K562 (cell line): ENCODE results near the gene RNF175. TPM values are rescaled to one million over a fixed set of nuclear protein-coding genes. Genes with fewer than 3 reads are reported as not detected.

Experiments used
- HNRNPL ChIP-seq: fragments of 200-400 bp; formaldehyde crosslinking; IDR thresholded peaks from 2 replicates; pipeline ENCODE4 v1.6.1; 2017; ENCODE audit warnings: low read depth, mild to moderate bottlenecking, low read length
- RBM17 ChIP-seq: fragments of 200-400 bp; formaldehyde crosslinking; IDR thresholded peaks from 2 replicates; pipeline ENCODE4 v1.6.1; 2017; ENCODE audit warnings: low read depth, mild to moderate bottlenecking, low read length, borderline replicate concordance
- TCF3 ChIP-seq: sonication (generic); formaldehyde crosslinking; IDR thresholded peaks from 2 replicates; pipeline ENCODE4 v1.4.0; 2020; ENCODE audit warnings: mild to moderate bottlenecking, missing genetic modification reagents
- TFAM ChIP-seq: fragments of 250-450 bp; sonication (Bioruptor Pico); conservative IDR thresholded peaks from 2 replicates; pipeline ENCODE4 v1.5.0; 2021; ENCODE audit warnings: mild to moderate bottlenecking, moderate library complexity
- polyA plus RNA-seq, 8 experiments: library from polyadenylated mRNA; depleted of rRNA in 4 of 8; stranded (reverse) in 5 of 8; unstranded in 3 of 8; fragments of >200 nt; fragmentation: Nextera tagmentation in 2 of 8; fragmentation: Illumina TruSeq in 1 of 8; extraction: Ambion mirVana in 2 of 8; extraction: Trizol in 1 of 8; gene quantifications; 2 replicates each; pipeline versions ENCODE4 v1.2.1 to v1.2.3, GENCODE V29; 2011 to 2014; ENCODE audit warnings: inconsistent platforms in 1 of 8, missing spikeins in 1 of 8
- total RNA-seq, 7 experiments: library from RNA; depleted of rRNA in 6 of 7; stranded (reverse); fragments of >200 nt in 6 of 7; fragmentation: Illumina TruSeq in 2 of 7; extraction: Trizol in 2 of 7; gene quantifications; 2 replicates each; pipeline versions ENCODE4 v1.2.1 to v1.2.3, GENCODE V29; 2011 to 2021; ENCODE audit warnings: low replicate concordance in 1 of 7
- TF ChIP-seq, protein P1 (sequence below): fragments of 450-650 bp; IDR thresholded peaks from 2 replicates; pipeline ENCODE4 v1.6.1; 2016; ENCODE audit warnings: low read depth
- TF ChIP-seq, protein P2 (sequence below): fragments of 250-450 bp; sonication (Bioruptor Pico); IDR thresholded peaks from 2 replicates; pipeline ENCODE4 v1.5.0; 2020; ENCODE audit warnings: mild to moderate bottlenecking

Gene RNF175
- total and polyA plus RNA-seq, 9 of the 15 experiments (the other 6 are each of a cell fraction or from before 2014, with no cell fraction given), result not detected

DNA sequence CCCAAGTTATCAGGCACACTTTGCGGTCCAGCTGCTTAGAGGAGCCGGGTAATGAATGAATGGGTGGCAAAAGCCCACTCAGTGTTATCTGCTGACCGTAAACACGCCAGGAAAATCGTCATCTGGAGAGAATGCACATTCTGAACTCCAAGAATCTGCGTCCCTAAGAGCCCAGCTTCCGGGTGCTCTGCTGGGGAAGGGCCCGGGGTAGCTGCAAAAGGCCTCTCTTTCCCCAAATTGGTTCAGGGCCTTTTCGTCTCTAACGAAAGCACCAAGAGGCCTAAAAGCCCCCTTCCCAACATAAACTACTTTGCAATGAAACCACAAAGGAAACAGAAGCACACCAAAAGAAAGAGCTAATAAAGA lies 30.7 kb upstream of the RNF175 start (continued):
- TF ChIP-seq, protein P1, sequence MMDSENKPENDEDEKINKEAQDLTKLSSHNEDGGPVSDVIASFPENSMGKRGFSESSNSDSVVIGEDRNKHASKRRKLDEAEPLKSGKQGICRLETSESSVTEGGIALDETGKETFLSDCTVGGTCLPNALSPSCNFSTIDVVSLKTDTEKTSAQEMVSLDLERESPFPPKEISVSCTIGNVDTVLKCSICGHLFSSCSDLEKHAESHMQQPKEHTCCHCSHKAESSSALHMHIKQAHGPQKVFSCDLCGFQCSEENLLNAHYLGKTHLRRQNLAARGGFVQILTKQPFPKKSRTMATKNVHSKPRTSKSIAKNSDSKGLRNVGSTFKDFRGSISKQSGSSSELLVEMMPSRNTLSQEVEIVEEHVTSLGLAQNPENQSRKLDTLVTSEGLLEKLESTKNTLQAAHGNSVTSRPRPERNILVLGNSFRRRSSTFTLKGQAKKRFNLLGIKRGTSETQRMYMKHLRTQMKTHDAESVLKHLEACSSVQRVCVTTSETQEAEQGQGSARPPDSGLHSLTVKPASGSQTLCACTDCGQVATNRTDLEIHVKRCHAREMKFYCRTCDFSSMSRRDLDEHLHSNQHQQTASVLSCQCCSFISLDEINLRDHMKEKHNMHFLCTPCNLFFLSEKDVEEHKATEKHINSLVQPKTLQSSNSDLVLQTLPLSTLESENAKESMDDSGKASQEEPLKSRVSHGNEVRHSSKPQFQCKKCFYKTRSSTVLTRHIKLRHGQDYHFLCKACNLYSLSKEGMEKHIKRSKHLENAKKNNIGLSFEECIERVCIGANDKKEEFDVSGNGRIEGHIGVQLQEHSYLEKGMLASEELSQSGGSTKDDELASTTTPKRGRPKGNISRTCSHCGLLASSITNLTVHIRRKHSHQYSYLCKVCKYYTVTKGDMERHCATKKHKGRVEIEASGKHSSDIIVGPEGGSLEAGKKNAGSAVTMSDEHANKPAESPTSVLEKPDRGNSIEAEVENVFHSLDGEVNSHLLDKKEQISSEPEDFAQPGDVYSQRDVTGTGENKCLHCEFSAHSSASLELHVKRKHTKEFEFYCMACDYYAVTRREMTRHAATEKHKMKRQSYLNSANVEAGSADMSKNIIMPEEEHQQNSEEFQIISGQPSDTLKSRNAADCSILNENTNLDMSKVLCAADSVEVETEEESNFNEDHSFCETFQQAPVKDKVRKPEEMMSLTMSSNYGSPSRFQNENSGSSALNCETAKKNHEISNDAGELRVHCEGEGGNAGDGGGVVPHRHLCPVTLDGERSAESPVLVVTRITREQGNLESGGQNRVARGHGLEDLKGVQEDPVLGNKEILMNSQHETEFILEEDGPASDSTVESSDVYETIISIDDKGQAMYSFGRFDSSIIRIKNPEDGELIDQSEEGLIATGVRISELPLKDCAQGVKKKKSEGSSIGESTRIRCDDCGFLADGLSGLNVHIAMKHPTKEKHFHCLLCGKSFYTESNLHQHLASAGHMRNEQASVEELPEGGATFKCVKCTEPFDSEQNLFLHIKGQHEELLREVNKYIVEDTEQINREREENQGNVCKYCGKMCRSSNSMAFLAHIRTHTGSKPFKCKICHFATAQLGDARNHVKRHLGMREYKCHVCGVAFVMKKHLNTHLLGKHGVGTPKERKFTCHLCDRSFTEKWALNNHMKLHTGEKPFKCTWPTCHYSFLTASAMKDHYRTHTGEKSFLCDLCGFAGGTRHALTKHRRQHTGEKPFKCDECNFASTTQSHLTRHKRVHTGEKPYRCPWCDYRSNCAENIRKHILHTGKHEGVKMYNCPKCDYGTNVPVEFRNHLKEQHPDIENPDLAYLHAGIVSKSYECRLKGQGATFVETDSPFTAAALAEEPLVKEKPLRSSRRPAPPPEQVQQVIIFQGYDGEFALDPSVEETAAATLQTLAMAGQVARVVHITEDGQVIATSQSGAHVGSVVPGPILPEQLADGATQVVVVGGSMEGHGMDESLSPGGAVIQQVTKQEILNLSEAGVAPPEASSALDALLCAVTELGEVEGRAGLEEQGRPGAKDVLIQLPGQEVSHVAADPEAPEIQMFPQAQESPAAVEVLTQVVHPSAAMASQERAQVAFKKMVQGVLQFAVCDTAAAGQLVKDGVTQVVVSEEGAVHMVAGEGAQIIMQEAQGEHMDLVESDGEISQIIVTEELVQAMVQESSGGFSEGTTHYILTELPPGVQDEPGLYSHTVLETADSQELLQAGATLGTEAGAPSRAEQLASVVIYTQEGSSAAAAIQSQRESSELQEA, result no peak
- TF ChIP-seq, protein P2, sequence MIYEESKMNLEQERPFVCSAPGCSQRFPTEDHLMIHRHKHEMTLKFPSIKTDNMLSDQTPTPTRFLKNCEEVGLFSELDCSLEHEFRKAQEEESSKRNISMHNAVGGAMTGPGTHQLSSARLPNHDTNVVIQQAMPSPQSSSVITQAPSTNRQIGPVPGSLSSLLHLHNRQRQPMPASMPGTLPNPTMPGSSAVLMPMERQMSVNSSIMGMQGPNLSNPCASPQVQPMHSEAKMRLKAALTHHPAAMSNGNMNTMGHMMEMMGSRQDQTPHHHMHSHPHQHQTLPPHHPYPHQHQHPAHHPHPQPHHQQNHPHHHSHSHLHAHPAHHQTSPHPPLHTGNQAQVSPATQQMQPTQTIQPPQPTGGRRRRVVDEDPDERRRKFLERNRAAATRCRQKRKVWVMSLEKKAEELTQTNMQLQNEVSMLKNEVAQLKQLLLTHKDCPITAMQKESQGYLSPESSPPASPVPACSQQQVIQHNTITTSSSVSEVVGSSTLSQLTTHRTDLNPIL (CRISPR knock-in tag), result no peak
- no peak for TF ChIP-seq TCF3 (CRISPR knock-in tag)
- no peak for TF ChIP-seq HNRNPL
- no peak for TF ChIP-seq TFAM (CRISPR knock-in tag)
- TF ChIP-seq RBM17, result no peak
